DOHH2 (cell line): ENCODE results near the gene MRPL50.

Experiments
- H3F3A ChIP-seq: fragments of 200-600 bp; sonication (generic), shearing (Covaris generic); 2 replicates; pipeline ENCODE4 v1.6.0; 2016; ENCODE audit warnings: antibody characterized with exemption, mild to moderate bottlenecking; ENCODE audit not compliant: control insufficient read depth, insufficient read depth
- H3K27ac ChIP-seq: fragments of 200-600 bp; sonication (generic); 2 replicates; pipeline ENCODE4 v1.5.1; 2014; ENCODE audit warnings: low read depth, mild to moderate bottlenecking, low read length, moderate library complexity
- H3K27me3 ChIP-seq: fragments of 200-600 bp; sonication (generic); 2 replicates; pipeline ENCODE4 v1.6.1; 2014; ENCODE audit warnings: mild to moderate bottlenecking, low read length, mixed read lengths; ENCODE audit not compliant: control insufficient read depth
- H3K36me3 ChIP-seq: fragments of 200-600 bp; sonication (generic); 2 replicates; pipeline ENCODE4 v1.6.1; 2014; ENCODE audit warnings: mild to moderate bottlenecking, low read length, moderate library complexity, mixed read lengths; ENCODE audit not compliant: control insufficient read depth
- H3K4me1 ChIP-seq: fragments of 200-600 bp; sonication (generic); 2 replicates; pipeline ENCODE4 v1.6.1; 2014; ENCODE audit warnings: mild to moderate bottlenecking, low read length, mixed read lengths; ENCODE audit not compliant: control insufficient read depth
- H3K4me2 ChIP-seq: fragments of 200-600 bp; sonication (generic); 2 replicates; pipeline ENCODE4 v1.6.0; 2014; ENCODE audit warnings: mild to moderate bottlenecking, low read length, moderate library complexity
- H3K4me3 ChIP-seq: fragments of 200-600 bp; sonication (generic); 2 replicates; pipeline ENCODE4 v1.5.1; 2014; ENCODE audit warnings: mild to moderate bottlenecking, low read length, mixed read lengths
- H3K79me2 ChIP-seq: fragments of 200-600 bp; sonication (generic); 2 replicates; pipeline ENCODE4 v1.6.1; 2014; ENCODE audit warnings: mild to moderate bottlenecking, low read length, mixed read lengths; ENCODE audit not compliant: control insufficient read depth
- H3K9me2 ChIP-seq: fragments of 200-600 bp; sonication (generic); replicated peaks from 2 replicates; pipeline ENCODE4 v1.6.1; 2014; ENCODE audit warnings: mild to moderate bottlenecking, low read length, mixed read lengths; ENCODE audit not compliant: control insufficient read depth
- H3K9me3 ChIP-seq: fragments of 200-600 bp; sonication (generic); 2 replicates; pipeline ENCODE4 v1.6.1; 2014; ENCODE audit warnings: antibody characterized with exemption, low read length, mixed read lengths; ENCODE audit not compliant: control insufficient read depth, insufficient read depth
- H4K20me1 ChIP-seq: fragments of 200-600 bp; sonication (generic); 2 replicates; pipeline ENCODE4 v1.6.0; 2014; ENCODE audit warnings: low read depth, mild to moderate bottlenecking, antibody characterized with exemption, low read length, moderate library complexity; ENCODE audit not compliant: control insufficient read depth, insufficient read depth
- EZH2phosphoT487 ChIP-seq: fragments of 200-600 bp; sonication (generic); IDR thresholded peaks from 2 replicates; pipeline ENCODE4 v1.6.1; 2017; ENCODE audit warnings: borderline replicate concordance, mild to moderate bottlenecking, antibody characterized with exemption, low read length, moderate library complexity, mixed read lengths
- TF ChIP-seq, protein P1 (sequence below): fragments of 200-600 bp; sonication (generic); IDR thresholded peaks from one replicate; pipeline ENCODE4 v1.5.1; 2014; ENCODE audit warnings: antibody characterized with exemption, mild to moderate bottlenecking, low read depth, low read length; ENCODE audit not compliant: poor library complexity, severe bottlenecking

The MRPL50 gene

DNA sequence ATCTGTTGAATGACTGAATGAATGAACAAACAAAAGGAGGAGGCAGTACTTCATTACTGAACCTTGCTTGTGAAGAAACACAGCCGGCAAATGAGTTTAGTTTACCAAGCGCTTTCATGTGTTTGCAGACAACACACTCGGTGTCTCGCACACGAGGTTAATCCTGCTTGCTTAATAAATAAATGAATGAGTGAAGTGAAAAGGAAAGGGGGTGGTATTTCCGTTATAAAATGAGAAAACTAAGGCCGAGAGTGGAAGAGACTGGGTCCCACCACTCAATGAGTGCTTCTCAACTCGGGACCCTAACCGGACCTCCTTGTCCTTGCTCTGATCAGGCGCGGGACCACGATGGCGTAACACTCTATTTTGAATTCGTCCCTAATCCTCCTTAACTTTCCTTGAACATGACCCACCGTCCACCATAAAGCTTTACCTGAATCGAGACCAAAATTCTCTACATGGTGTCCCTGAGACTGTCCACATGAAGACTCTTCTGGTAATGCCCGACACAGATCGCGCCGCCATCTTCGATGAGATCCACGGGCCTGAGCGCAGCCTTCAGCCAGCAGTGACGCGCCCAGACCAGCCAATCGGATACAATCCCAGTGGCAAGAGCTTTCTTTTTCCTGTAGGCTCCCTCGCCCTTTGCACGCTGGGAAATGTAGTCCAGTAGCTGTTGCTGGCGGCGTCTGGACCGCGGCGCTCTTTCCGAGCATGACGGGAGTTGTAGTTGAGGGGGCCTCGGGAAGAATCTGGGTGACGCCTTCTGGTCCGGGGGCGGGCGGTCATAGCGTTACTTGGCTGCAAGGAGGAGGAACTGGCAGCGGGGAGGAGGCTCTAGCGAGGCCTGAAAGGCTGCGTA is at the start of gene MRPL50, which contains the start of gene ZNF189:
Gene MRPL50, minus strand, starts transcription at position 551 of the 862 bp plus-strand sequence. Its CDS starts 26 bp downstream, at position 525.
Gene ZNF189, plus strand, starts transcription at position 784 of the 862 bp plus-strand sequence. CDS start 306 bp downstream, outside the sequence.
- Histone ChIP-seq H3K9me2 (no peaks in the 10 kb centered on the region), H3K27me3 (no peaks in the 10 kb centered on the region), H3K27ac (peak within 1 kb of the TSS; percentile 35), H3K4me2 (peak within 1 kb of the TSS; percentile 83), H3F3A (no peaks in the 10 kb centered on the region), H3K4me1 (peaks cover 26% of the 10 kb centered on the region), H3K79me2 (peaks cover 81% of the 10 kb centered on the region), H3K4me3 (peak within 1 kb of the TSS; percentile 86), H4K20me1 (no peaks in the 10 kb centered on the region), H3K36me3 (peaks cover 86% of the 10 kb centered on the region), H3K9me3 (peaks cover 21% of the 10 kb centered on the region; the same call in 1 of the 2 replicates)
- TF ChIP-seq, protein P1, sequence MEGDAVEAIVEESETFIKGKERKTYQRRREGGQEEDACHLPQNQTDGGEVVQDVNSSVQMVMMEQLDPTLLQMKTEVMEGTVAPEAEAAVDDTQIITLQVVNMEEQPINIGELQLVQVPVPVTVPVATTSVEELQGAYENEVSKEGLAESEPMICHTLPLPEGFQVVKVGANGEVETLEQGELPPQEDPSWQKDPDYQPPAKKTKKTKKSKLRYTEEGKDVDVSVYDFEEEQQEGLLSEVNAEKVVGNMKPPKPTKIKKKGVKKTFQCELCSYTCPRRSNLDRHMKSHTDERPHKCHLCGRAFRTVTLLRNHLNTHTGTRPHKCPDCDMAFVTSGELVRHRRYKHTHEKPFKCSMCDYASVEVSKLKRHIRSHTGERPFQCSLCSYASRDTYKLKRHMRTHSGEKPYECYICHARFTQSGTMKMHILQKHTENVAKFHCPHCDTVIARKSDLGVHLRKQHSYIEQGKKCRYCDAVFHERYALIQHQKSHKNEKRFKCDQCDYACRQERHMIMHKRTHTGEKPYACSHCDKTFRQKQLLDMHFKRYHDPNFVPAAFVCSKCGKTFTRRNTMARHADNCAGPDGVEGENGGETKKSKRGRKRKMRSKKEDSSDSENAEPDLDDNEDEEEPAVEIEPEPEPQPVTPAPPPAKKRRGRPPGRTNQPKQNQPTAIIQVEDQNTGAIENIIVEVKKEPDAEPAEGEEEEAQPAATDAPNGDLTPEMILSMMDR: no peak
- no peak for TF ChIP-seq EZH2phosphoT487

DNA sequence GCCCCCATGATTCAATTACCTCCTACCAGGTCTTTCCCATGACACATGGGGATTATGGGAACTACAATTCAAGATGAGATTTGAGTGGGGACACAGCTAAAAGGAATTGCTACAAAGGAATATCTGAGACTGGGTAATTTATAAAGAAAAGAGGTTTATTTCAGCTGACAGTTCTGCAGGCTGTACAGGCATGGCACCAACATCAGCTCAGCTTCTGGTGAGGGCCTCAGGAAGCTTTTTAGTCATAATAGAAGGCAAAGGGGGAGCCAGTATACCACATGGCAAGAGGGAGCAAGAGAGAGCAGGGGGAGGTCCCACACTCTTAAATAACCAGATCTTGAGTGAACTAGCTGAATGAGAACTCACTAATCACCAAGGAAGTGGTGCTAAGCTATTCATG is 48.3 kb upstream of the MRPL50 start:
- H3K36me3 ChIP-seq: no peaks in the 10 kb centered on the region
- H3K4me3 ChIP-seq: no peak overlapping the region
- no peak for TF ChIP-seq EZH2phosphoT487
- TF ChIP-seq, protein P1: no peak
- H3K27me3 ChIP-seq: peaks cover 7% of the 10 kb centered on the region; the same call in 1 of the 2 replicates
- 0 out of 2 replicates have a peak, but pooled peaks cover 4% of the 10 kb centered on the region for H3F3A ChIP-seq
- no peak overlapping the region for H3K4me2 ChIP-seq
- no peaks in the 10 kb centered on the region for H3K9me2 ChIP-seq
- peaks cover 15% of the 10 kb centered on the region for H3K4me1 ChIP-seq
- H3K27ac ChIP-seq: no peak overlapping the region
- H3K9me3 ChIP-seq: no peaks in the 10 kb centered on the region
- H3K79me2 ChIP-seq: no peaks in the 10 kb centered on the region
- no peaks in the 10 kb centered on the region for H4K20me1 ChIP-seq

DNA sequence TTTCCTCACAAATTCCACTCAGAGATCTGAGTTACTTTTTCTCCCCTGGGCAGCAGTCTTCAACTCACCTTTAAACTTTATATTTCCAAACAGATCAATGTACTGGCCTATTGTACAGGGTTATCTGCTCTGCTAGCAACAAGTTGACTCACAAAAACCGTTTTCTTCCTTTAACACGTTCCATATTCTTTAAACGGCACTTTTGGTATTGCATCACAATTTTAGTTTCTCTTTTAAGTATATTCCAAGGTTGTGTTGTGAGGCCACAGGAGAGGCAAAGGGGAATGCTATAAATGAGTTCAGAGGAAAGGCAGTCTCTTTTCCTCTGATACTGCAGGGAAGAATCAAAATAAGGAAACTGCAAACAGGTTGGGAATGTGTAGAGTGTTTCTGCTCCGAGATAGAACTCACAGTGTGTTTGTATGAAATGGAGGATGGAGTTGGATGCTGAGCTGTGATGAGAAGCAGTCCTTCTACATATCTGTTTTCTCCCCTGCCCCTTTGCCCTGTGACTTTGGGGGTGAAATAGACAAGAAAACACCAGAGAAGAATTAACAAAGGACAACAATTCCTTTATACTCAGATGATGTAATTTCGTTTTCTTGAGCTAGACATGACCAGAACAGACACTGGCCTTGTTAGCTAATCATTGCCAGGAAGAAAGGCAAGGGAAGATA is 47.1 kb upstream of the MRPL50 start:
- Histone ChIP-seq H3K9me3 (no peaks in the 10 kb centered on the region), H3K4me2 (no peak overlapping the region), H3K4me1 (peaks cover 24% of the 10 kb centered on the region), H3K36me3 (no peaks in the 10 kb centered on the region), H3K27me3 (peaks cover 7% of the 10 kb centered on the region; the same call in 1 of the 2 replicates), H3K9me2 (no peaks in the 10 kb centered on the region), H4K20me1 (no peaks in the 10 kb centered on the region), H3K27ac (no peak overlapping the region), H3K79me2 (no peaks in the 10 kb centered on the region), H3K4me3 (no peak overlapping the region), H3F3A (0 out of 2 replicates have a peak, but pooled peaks cover 4% of the 10 kb centered on the region)
- no peak for TF ChIP-seq EZH2phosphoT487
- TF ChIP-seq, protein P1: no peak
